Left lung (tissue), 10 donors: Measurements from ENCODE around the gene IZUMO1. TPM values are rescaled to one million over a fixed set of nuclear protein-coding genes. Genes with fewer than 3 reads are reported as not detected.

ENCODE experiments used
- ATAC-seq: fragments of 200-7000 bp; cut with Tn5 transposase; one replicate; pipeline ENCODE4 v1.9.1; 2020; ENCODE audit warnings: moderate library complexity
- DNase-seq, 4 donors: peaks; one replicate each; pipeline ENCODE4 v3.0.0-alpha.2; 2013 to 2020
- H3K27ac ChIP-seq, 2 donors: fragments of 200-600 bp; sonication (generic) in 1 of 2; one replicate each; pipeline versions ENCODE4 v1.5.0 to v1.8.0; 2020 to 2021
- H3K27me3 ChIP-seq, 2 donors: fragments of 200-600 bp; sonication (generic) in 1 of 2; one replicate each; pipeline versions ENCODE4 v1.5.0 to v1.8.0; 2020 to 2021
- H3K36me3 ChIP-seq, 2 donors: fragments of 200-600 bp; sonication (generic) in 1 of 2; one replicate each; pipeline versions ENCODE4 v1.5.0 to v1.8.0; 2020 to 2021
- H3K4me1 ChIP-seq, 2 donors: fragments of 200-600 bp; one replicate each; pipeline ENCODE4 v1.8.0; 2021
- H3K4me3 ChIP-seq, 2 donors: fragments of 200-600 bp; sonication (generic) in 1 of 2; one replicate each; pipeline versions ENCODE4 v1.5.0 to v1.8.0; 2020 to 2021; ENCODE audit warnings: mild to moderate bottlenecking in 1 of 2
- H3K9me3 ChIP-seq, 2 donors: fragments of 200-600 bp; sonication (generic) in 1 of 2; one replicate each; pipeline versions ENCODE4 v1.5.0 to v1.8.0; 2020 to 2021
- intact Hi-C, 2 donors: fragments of 100-400 bp; cut with DNase I; formaldehyde crosslinking; loops; one replicate each; pipeline versions ENCODE4 v1.11.2 to v1.14.2; 2022
- polyA plus RNA-seq, 6 donors: library from polyadenylated mRNA; unstranded; fragments of 120-200 nt; gene quantifications; one replicate each; pipeline ENCODE4 v1.2.1, GENCODE V29; 2013; ENCODE audit not compliant: insufficient read length in 6 of 6
- total RNA-seq, 2 donors: library from RNA; stranded (reverse); fragmentation: NEBNext Ultra II Directional; extraction: Animal tissue kit (Norgen Biotek cat#: 25700); gene quantifications; one replicate each; pipeline ENCODE4 v1.2.1, GENCODE V29; 2021
- TF ChIP-seq, protein P1 (sequence below), 2 donors: fragments of 200-600 bp; sonication (generic) in 1 of 2; IDR thresholded peaks; one replicate each; pipeline versions ENCODE4 v1.5.0 to v1.8.0; 2021; ENCODE audit warnings: antibody characterized with exemption in 2 of 2
- donor health status: DM: no; HTN: yes; CAD: no.
- donor health status: DM: no; HTN: no; CAD: no.

The IZUMO1 gene
- total and polyA plus RNA-seq, 8 donors, result 0.96 to 3.6 (median 1.6) TPM

DNA sequence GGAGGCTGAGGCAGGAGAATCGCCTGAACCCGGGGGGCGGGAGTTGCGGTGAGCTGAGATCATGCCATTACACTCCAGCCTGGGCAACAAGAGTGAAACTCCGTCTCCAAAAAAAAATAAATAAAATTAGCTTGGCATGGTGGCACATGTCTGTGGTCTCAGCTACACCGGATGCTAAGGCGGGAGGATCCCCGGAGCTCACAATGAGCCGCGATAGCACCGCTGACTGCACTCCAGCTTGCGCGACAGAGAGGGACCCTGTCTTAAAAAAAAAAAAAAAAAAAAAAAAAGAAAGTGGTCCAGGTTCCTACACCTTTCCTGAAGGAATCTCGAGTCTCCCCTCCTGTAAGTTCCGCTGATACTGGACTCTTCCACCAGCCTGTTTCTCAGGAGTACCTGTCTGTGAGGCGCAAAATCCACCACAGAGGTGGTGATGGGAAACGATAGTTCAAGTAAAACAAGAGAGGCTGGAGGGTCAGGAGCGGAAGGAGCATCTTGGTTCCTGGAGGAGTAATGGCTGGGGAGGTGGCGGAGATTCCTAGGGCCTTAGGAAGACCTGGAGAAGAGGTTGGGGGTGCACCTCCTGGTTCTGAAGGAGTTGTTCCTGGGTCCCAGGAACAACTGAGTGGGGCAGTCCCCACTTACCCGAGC is 5.3 kb upstream of the IZUMO1 start:
- TF ChIP-seq, protein P1, sequence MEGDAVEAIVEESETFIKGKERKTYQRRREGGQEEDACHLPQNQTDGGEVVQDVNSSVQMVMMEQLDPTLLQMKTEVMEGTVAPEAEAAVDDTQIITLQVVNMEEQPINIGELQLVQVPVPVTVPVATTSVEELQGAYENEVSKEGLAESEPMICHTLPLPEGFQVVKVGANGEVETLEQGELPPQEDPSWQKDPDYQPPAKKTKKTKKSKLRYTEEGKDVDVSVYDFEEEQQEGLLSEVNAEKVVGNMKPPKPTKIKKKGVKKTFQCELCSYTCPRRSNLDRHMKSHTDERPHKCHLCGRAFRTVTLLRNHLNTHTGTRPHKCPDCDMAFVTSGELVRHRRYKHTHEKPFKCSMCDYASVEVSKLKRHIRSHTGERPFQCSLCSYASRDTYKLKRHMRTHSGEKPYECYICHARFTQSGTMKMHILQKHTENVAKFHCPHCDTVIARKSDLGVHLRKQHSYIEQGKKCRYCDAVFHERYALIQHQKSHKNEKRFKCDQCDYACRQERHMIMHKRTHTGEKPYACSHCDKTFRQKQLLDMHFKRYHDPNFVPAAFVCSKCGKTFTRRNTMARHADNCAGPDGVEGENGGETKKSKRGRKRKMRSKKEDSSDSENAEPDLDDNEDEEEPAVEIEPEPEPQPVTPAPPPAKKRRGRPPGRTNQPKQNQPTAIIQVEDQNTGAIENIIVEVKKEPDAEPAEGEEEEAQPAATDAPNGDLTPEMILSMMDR (IDR thresholded peaks at IDR 0.05), result no peak
- Histone ChIP-seq H3K36me3 (no peaks in the 10 kb centered on the region), H3K9me3 (no peaks in the 10 kb centered on the region), H3K4me3 (peak overlapping the region; percentile 40 to 48), H3K27me3 (peaks cover 21 to 52% of the 10 kb centered on the region in 2 donors), H3K27ac (peak overlapping the region; percentile 69), H3K4me1 (peaks cover 13 to 21% of the 10 kb centered on the region in 2 donors)
- ATAC-seq, result no peak
- DNase-seq, result no peak
- intact Hi-C loops, result no loop called here

DNA sequence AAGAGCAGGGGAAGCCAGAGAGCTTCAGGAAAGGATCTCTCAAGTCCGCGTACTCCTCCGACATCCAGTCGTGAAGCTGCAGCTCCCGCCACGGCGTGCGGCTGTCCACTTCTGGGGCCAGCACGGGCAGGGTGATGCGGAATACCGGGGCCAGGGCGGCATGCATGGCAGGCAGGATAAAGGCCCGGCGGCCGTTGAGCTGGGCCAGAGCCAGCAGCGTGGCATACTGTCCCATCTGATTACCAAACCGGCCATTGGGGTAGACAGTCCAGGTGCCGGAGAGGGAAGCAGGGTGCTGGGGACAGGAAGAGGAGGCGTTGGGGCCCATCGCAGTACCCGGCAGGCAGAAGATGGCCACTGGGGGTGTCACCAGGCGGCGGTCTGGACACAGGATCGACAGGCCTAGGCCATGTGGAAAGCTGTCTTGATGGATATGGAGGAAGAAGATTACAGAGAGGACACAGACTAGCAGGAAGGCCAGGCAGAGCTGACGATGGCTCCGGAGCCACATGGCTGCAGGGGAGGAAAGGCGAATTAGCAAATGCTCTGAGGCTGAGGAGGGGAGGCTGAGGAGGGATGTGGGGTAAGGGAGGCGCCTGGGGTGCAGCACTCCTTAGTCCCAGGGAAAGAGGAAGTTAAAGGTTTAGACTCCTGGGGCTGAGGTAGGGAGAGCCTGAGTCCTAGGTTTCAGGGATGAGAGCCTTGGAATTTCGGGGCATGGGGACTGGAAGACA is 4.2 kb upstream of the IZUMO1 start:
- H3K27ac ChIP-seq, result peak overlapping the region in 1 of 2 donors; percentile 69
- intact Hi-C loops, result no loop called here
- no peaks in the 10 kb centered on the region for H3K36me3 ChIP-seq
- peaks cover 21 to 62% of the 10 kb centered on the region in 2 donors for H3K27me3 ChIP-seq
- no peaks in the 10 kb centered on the region for H3K9me3 ChIP-seq
- ATAC-seq (no peak), DNase-seq (no peak)
- TF ChIP-seq, protein P1 (IDR thresholded peaks at IDR 0.05), result no peak
- peak overlapping the region in 1 of 2 donors; percentile 48 for H3K4me3 ChIP-seq
- H3K4me1 ChIP-seq, result peaks cover 13 to 21% of the 10 kb centered on the region in 2 donors

DNA sequence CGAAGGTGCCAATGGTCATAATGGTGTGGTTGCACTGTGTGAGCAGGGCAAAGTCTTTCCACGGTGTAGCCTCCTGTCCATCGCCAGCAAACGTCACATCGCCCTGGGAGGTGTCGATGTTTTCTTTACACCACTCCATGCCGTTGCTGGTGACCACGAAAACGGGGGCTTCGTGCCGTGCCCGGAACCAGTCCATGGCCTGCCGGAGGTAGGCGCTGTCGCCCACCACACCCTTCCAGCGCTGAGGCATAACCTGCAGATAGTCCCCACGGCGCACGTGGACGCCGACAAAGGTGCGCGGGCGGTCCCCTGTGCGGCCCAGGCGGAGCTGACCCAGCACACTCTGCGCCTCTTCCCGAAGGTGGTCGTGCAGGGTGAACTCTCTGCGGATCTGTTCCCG is 3.6 kb upstream of the IZUMO1 start:
- Histone ChIP-seq H3K4me1 (peaks cover 13 to 21% of the 10 kb centered on the region in 2 donors), H3K4me3 (peak overlapping the region in 1 of 2 donors; percentile 48), H3K9me3 (no peaks in the 10 kb centered on the region), H3K36me3 (no peaks in the 10 kb centered on the region), H3K27ac (no peak overlapping the region), H3K27me3 (peaks cover 21 to 68% of the 10 kb centered on the region in 2 donors)
- DNase-seq (no peak), ATAC-seq (no peak)
- intact Hi-C loops, result no loop called here
- TF ChIP-seq, protein P1 (IDR thresholded peaks at IDR 0.05), result no peak

DNA sequence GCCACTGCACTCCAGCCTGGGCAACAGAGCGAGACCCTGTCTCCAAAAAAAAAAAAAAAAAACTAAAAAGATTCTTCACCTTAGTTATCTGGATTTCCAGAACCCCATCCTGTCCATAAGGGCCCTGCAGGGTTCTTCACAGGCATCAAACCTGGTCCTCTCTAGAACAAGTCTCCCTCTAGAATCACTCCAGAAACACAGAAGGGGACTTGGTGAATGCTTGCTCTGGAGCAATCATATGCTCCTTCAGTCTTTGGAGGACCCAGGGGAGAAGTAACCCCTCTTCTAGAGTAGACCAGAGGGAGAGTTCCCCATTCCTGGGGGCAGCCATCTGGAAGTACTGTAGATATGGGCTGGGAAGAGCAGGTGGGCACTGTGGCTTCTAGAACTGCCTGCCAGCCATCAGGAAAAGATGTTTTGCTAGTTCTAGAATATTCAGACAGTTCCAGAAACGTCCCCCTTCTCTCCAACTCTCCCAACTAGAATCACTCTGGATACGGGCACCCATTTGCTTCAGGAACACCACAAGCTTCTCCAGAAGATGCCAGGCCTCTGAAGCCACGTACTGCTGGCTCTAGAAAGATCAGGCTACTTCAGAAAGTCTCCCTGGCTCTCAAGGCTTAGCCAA is 3.0 kb upstream of the IZUMO1 start:
- TF ChIP-seq, protein P1 (IDR thresholded peaks at IDR 0.05), result no peak
- Histone ChIP-seq H3K4me1 (peaks cover 13 to 21% of the 10 kb centered on the region in 2 donors), H3K27ac (no peak overlapping the region), H3K27me3 (peaks cover 21 to 71% of the 10 kb centered on the region in 2 donors), H3K9me3 (no peaks in the 10 kb centered on the region), H3K36me3 (no peaks in the 10 kb centered on the region), H3K4me3 (no peak overlapping the region)
- DNase-seq (no peak), ATAC-seq (no peak)
- intact Hi-C loops, result no loop called here

DNA sequence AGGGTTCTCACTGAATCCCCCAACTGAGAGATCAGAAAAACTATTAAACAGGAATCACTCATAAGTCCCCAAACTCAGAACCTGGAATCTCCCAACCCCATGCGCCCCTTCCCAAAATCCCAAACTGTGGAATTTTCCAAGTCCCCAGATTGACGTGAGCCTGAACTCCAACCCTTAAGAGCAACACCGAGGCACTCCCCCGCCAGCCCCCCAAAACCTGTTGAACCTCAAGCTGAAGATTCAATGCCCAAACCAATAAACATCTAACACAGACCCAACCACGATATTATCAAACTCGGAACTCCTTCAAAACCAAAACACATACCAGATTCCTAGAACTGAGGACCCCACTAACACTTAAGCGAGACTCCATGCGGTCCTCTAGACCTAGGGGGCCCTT is 599 bp downstream of the IZUMO1 start:
- Histone ChIP-seq H3K9me3 (no peaks in the 10 kb centered on the region), H3K4me3 (no peak overlapping the region), H3K27me3 (peaks cover 0 to 41% of the 10 kb centered on the region in 2 donors), H3K36me3 (no peaks in the 10 kb centered on the region), H3K4me1 (peaks cover 0 to 7% of the 10 kb centered on the region in 2 donors), H3K27ac (no peak overlapping the region)
- ATAC-seq (no peak), DNase-seq (no peak)
- intact Hi-C loops, result no loop called here
- TF ChIP-seq, protein P1 (IDR thresholded peaks at IDR 0.05), result no peak
